ENCODE data around the gene PADI2. TPM values are rescaled to one million over a fixed set of nuclear protein-coding genes. Genes with fewer than 3 reads are reported as not detected.

PADI2 gene
- total RNA-seq, 1 donor from 2014 or later, result 0.49 TPM

GRCh38 chr1:17097787-17098186, 21.5 kb downstream of the PADI2 start:
- no peak for DNase-seq
- H3K27me3 ChIP-seq (ENCODE audit: low read depth), result peaks cover 20% of the 10 kb centered on the region
- H3K4me1 ChIP-seq, result peaks cover 5% of the 10 kb centered on the region
- H3K4me3 ChIP-seq, result no peak overlapping the region
- TF ChIP-seq, protein P1, sequence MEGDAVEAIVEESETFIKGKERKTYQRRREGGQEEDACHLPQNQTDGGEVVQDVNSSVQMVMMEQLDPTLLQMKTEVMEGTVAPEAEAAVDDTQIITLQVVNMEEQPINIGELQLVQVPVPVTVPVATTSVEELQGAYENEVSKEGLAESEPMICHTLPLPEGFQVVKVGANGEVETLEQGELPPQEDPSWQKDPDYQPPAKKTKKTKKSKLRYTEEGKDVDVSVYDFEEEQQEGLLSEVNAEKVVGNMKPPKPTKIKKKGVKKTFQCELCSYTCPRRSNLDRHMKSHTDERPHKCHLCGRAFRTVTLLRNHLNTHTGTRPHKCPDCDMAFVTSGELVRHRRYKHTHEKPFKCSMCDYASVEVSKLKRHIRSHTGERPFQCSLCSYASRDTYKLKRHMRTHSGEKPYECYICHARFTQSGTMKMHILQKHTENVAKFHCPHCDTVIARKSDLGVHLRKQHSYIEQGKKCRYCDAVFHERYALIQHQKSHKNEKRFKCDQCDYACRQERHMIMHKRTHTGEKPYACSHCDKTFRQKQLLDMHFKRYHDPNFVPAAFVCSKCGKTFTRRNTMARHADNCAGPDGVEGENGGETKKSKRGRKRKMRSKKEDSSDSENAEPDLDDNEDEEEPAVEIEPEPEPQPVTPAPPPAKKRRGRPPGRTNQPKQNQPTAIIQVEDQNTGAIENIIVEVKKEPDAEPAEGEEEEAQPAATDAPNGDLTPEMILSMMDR (IDR thresholded peaks at IDR 0.05; ENCODE audit: borderline replicate concordance), result no peak
- no peaks in the 10 kb centered on the region for H3K36me3 ChIP-seq
- H3K27ac ChIP-seq (replicated peaks), result peak overlapping the region; percentile 25
- H3K9me3 ChIP-seq (replicated peaks), result no peaks in the 10 kb centered on the region
- intact Hi-C loops (cut with micrococcal nuclease), result no loop called here

DNA sequence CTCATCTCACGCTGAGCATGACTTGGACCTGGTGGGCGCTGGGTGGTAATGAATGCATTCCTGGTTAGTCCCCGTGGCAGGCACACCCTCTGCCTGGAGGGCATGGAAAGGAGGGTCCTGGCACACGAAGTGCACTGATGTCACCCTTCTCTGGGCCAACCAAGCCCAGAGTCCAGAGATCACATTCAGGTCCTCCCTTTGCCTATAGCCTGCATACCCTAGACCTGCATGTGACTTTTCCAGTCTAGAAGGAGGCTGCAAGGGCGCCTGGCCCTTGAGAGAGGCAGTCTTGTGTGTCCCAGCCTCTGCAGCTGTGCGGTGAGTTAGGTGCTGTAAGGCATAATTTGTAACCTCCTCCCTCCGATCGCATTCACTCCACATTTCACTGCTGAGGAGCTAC, 22.1 kb downstream of the PADI2 start:
- TF ChIP-seq, protein P1 (IDR thresholded peaks at IDR 0.05; ENCODE audit: borderline replicate concordance), result no peak
- no peak overlapping the region for H3K4me3 ChIP-seq
- no peak overlapping the region for H3K27ac ChIP-seq (replicated peaks)
- H3K4me1 ChIP-seq, result peaks cover 5% of the 10 kb centered on the region
- intact Hi-C loops (cut with micrococcal nuclease), result no loop called here
- DNase-seq, result no peak
- H3K36me3 ChIP-seq, result no peaks in the 10 kb centered on the region
- H3K27me3 ChIP-seq (ENCODE audit: low read depth), result peaks cover 13% of the 10 kb centered on the region
- H3K9me3 ChIP-seq (replicated peaks), result peaks cover 3% of the 10 kb centered on the region

- Histone ChIP-seq H3K9me3 (replicated peaks) (peaks cover 3% of the 10 kb centered on the region), H3K27ac (replicated peaks) (no peak overlapping the region), H3K36me3 (no peaks in the 10 kb centered on the region), H3K27me3 (ENCODE audit: low read depth) (peaks cover 10% of the 10 kb centered on the region), H3K4me1 (peaks cover 5% of the 10 kb centered on the region), H3K4me3 (no peak overlapping the region)
- intact Hi-C loops (cut with micrococcal nuclease), result no loop called here
- TF ChIP-seq, protein P1 (IDR thresholded peaks at IDR 0.05; ENCODE audit: borderline replicate concordance), result no peak
- no peak for DNase-seq
Observed at GRCh38 chr1:17096584-17096983, 22.7 kb downstream of the PADI2 start.

- H3K27me3 ChIP-seq (ENCODE audit: low read depth), result peaks cover 4% of the 10 kb centered on the region
- no peak overlapping the region for H3K4me3 ChIP-seq
- TF ChIP-seq, protein P1 (IDR thresholded peaks at IDR 0.05; ENCODE audit: borderline replicate concordance), result no peak
- peaks cover 5% of the 10 kb centered on the region for H3K4me1 ChIP-seq
- intact Hi-C loops (cut with micrococcal nuclease), result no loop called here
- no peak overlapping the region for H3K27ac ChIP-seq (replicated peaks)
- H3K36me3 ChIP-seq, result no peaks in the 10 kb centered on the region
- DNase-seq, result no peak
- peaks cover 3% of the 10 kb centered on the region for H3K9me3 ChIP-seq (replicated peaks)
Observed at GRCh38 chr1:17095141-17095540, 24.1 kb downstream of the PADI2 start.

- peaks cover 3% of the 10 kb centered on the region for H3K9me3 ChIP-seq (replicated peaks)
- H3K4me1 ChIP-seq, result peaks cover 5% of the 10 kb centered on the region
- no peak overlapping the region for H3K27ac ChIP-seq (replicated peaks)
- intact Hi-C loops (cut with micrococcal nuclease), result no loop called here
- DNase-seq, result no peak
- TF ChIP-seq, protein P1 (IDR thresholded peaks at IDR 0.05; ENCODE audit: borderline replicate concordance), result no peak
- peaks cover 4% of the 10 kb centered on the region for H3K27me3 ChIP-seq (ENCODE audit: low read depth)
- no peaks in the 10 kb centered on the region for H3K36me3 ChIP-seq
- H3K4me3 ChIP-seq, result no peak overlapping the region
Observed at GRCh38 chr1:17094664-17095063, 24.6 kb downstream of the PADI2 start.
